Measurements from ENCODE around the gene LRRC3B.

DNA sequence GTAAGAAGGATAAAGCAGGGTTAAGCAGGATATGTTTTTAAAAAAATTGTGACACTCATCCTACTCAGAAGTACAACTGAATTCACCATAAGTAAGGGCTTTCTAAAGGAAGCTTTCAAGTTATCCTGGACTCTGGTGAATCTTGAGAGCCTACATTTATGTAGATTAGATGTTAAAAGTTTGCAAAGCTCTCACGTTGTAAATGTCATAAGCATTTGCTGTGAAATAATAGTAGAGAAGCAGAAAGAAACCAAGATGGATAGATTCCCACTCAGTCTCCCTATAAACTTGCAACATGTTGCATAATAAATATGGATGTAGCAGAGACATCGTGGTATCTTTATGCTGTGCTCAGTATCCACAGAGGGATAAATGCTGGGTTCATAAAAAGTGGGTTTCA, 77.0 kb downstream of the LRRC3B start:
- TF ChIP-seq POLR2A (IDR thresholded peaks at IDR 0.05): no peak
- TF ChIP-seq, protein P1, sequence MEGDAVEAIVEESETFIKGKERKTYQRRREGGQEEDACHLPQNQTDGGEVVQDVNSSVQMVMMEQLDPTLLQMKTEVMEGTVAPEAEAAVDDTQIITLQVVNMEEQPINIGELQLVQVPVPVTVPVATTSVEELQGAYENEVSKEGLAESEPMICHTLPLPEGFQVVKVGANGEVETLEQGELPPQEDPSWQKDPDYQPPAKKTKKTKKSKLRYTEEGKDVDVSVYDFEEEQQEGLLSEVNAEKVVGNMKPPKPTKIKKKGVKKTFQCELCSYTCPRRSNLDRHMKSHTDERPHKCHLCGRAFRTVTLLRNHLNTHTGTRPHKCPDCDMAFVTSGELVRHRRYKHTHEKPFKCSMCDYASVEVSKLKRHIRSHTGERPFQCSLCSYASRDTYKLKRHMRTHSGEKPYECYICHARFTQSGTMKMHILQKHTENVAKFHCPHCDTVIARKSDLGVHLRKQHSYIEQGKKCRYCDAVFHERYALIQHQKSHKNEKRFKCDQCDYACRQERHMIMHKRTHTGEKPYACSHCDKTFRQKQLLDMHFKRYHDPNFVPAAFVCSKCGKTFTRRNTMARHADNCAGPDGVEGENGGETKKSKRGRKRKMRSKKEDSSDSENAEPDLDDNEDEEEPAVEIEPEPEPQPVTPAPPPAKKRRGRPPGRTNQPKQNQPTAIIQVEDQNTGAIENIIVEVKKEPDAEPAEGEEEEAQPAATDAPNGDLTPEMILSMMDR (IDR thresholded peaks at IDR 0.05): no peak

Data from right lobe of liver (tissue), 4 donors.